Liver (tissue), 9 donors: ENCODE measurements around the gene APPBP2. TPM values are rescaled to one million over a fixed set of nuclear protein-coding genes. Genes with fewer than 3 reads are reported as not detected.

ENCODE experiments used
- DNase-seq: peaks from one replicate; pipeline ENCODE4 v3.0.0-alpha.2; 2017; ENCODE audit warnings: low spot score
- H3K27ac ChIP-seq, 2 donors: one replicate each; pipeline ENCODE4 v1.7.0; 2013; ENCODE audit warnings: inconsistent platforms in 2 of 2, low read length in 2 of 2, control low read depth in 1 of 2, low read depth in 1 of 2, mild to moderate bottlenecking in 1 of 2
- H3K27me3 ChIP-seq, 4 donors: one replicate each; pipeline versions ENCODE4 v1.6.1 to v1.7.0; 2013; ENCODE audit warnings: low read length in 3 of 4, inconsistent platforms in 1 of 4, mild to moderate bottlenecking in 1 of 4, moderate library complexity in 1 of 4; ENCODE audit not compliant: control insufficient read depth in 4 of 4, insufficient read depth in 4 of 4
- H3K36me3 ChIP-seq, 4 donors: one replicate each; pipeline versions ENCODE4 v1.6.1 to v1.7.0; 2013; ENCODE audit warnings: low read length in 3 of 4, mild to moderate bottlenecking in 3 of 4, low read depth in 1 of 4, moderate library complexity in 1 of 4; ENCODE audit not compliant: control insufficient read depth in 4 of 4, insufficient read depth in 3 of 4
- H3K4me1 ChIP-seq, 4 donors: one replicate each; pipeline versions ENCODE4 v1.6.1 to v1.7.0; 2013; ENCODE audit warnings: low read length in 3 of 4, mild to moderate bottlenecking in 3 of 4, moderate library complexity in 1 of 4; ENCODE audit not compliant: control insufficient read depth in 4 of 4, insufficient read depth in 4 of 4
- H3K4me3 ChIP-seq, 3 donors: one replicate each; pipeline versions ENCODE4 v1.6.1 to v1.7.0; 2013; ENCODE audit warnings: low read length in 3 of 3, control low read depth in 1 of 3, low read depth in 1 of 3, mild to moderate bottlenecking in 1 of 3
- H3K9ac ChIP-seq, 2 donors: one replicate each; pipeline ENCODE4 v1.7.0; 2013; ENCODE audit warnings: low read length in 2 of 2, mild to moderate bottlenecking in 2 of 2, moderate library complexity in 2 of 2, control low read depth in 1 of 2, low read depth in 1 of 2
- H3K9me3 ChIP-seq, 4 donors: one replicate each; pipeline versions ENCODE4 v1.6.1 to v1.7.0; 2013; ENCODE audit warnings: low read length in 3 of 4; ENCODE audit not compliant: control insufficient read depth in 4 of 4
- CTCF ChIP-seq: fragments of 150-350 bp; IDR thresholded peaks from 2 replicates; pipeline ENCODE4 v1.5.1; 2017; ENCODE audit warnings: improper control_type of control experiment, low read depth, low read length; ENCODE audit not compliant: missing input control
- EGR1 ChIP-seq, 2 donors: IDR thresholded peaks; 2 replicates each; pipeline ENCODE4 v1.6.1; 2016 to 2018; ENCODE audit warnings: antibody characterized with exemption in 2 of 2, low read depth in 2 of 2
- FOXA1 ChIP-seq: IDR thresholded peaks from 2 replicates; pipeline ENCODE4 v1.6.1; 2016; ENCODE audit warnings: antibody characterized with exemption
- FOXA2 ChIP-seq: IDR thresholded peaks from 2 replicates; pipeline ENCODE4 v1.6.1; 2016; ENCODE audit warnings: antibody characterized with exemption
- GABPA ChIP-seq, 2 donors: IDR thresholded peaks in 1 of 2; conservative IDR thresholded peaks in 1 of 2; 2 replicates each; pipeline ENCODE4 v1.6.1; 2016; ENCODE audit warnings: antibody characterized with exemption in 2 of 2, mild to moderate bottlenecking in 1 of 2, moderate library complexity in 1 of 2
- HNF4A ChIP-seq, 2 donors: conservative IDR thresholded peaks; 2 replicates each; pipeline ENCODE4 v1.6.1; 2016; ENCODE audit warnings: antibody characterized with exemption in 2 of 2, mild to moderate bottlenecking in 2 of 2
- HNF4G ChIP-seq: IDR thresholded peaks from 2 replicates; pipeline ENCODE4 v1.6.1; 2016; ENCODE audit warnings: antibody characterized with exemption
- JUND ChIP-seq, 2 donors: IDR thresholded peaks; 2 replicates each; pipeline ENCODE4 v1.6.1; 2016; ENCODE audit warnings: antibody characterized with exemption in 2 of 2
- MAX ChIP-seq: IDR thresholded peaks from 2 replicates; pipeline ENCODE4 v1.6.1; 2016; ENCODE audit warnings: antibody characterized with exemption
- NR2F2 ChIP-seq: IDR thresholded peaks from 2 replicates; pipeline ENCODE4 v1.6.1; 2016; ENCODE audit warnings: antibody characterized with exemption
- RAD21 ChIP-seq, 2 donors: IDR thresholded peaks; 2 replicates each; pipeline ENCODE4 v1.6.1; 2016; ENCODE audit warnings: antibody characterized with exemption in 2 of 2, mild to moderate bottlenecking in 2 of 2
- REST ChIP-seq: IDR thresholded peaks from 2 replicates; pipeline ENCODE4 v1.6.1; 2016; ENCODE audit warnings: antibody characterized with exemption, mild to moderate bottlenecking
- RXRA ChIP-seq, 2 donors: IDR thresholded peaks; 2 replicates each; pipeline ENCODE4 v1.6.1; 2017 to 2018; ENCODE audit warnings: antibody characterized with exemption in 2 of 2, mild to moderate bottlenecking in 1 of 2
- SP1 ChIP-seq: IDR thresholded peaks from 2 replicates; pipeline ENCODE4 v1.6.1; 2018; ENCODE audit warnings: antibody characterized with exemption, mild to moderate bottlenecking
- TAF1 ChIP-seq: conservative IDR thresholded peaks from 2 replicates; pipeline ENCODE4 v1.6.1; 2016; ENCODE audit warnings: antibody characterized with exemption, mild to moderate bottlenecking
- YY1 ChIP-seq: IDR thresholded peaks from 2 replicates; pipeline ENCODE4 v1.6.1; 2016; ENCODE audit warnings: antibody characterized with exemption, mild to moderate bottlenecking
- ZBTB33 ChIP-seq: IDR thresholded peaks from 2 replicates; pipeline ENCODE4 v1.6.1; 2016; ENCODE audit warnings: antibody characterized with exemption
- WGBS: extraction: QIAGEN DNeasy Blood & Tissue Kit; methylation state at CpG from one replicate; pipeline ENCODE4 v1.1.7; 2013; 5-methylcytosine and 5-hydroxymethylcytosine counted together
- polyA plus RNA-seq, 2 donors: library from polyadenylated mRNA; stranded (reverse) in 1 of 2; unstranded in 1 of 2; fragments of 200-250 nt in 1 of 2; fragments of >200 nt in 1 of 2; fragmentation: Nextera tagmentation in 1 of 2; extraction: Ambion mirVana in 1 of 2; gene quantifications; one replicate each; pipeline versions ENCODE4 v1.2.1 to v1.2.3, GENCODE V29; 2013 to 2015
- total RNA-seq, 2 donors: library from RNA; depleted of rRNA; stranded (reverse); fragments of >200 nt; gene quantifications; one replicate each; pipeline ENCODE4 v1.2.3, GENCODE V29; 2014
- donor health status: healthy.
- donor health status: healthy.
- donor health status: healthy.
- donor health status: healthy.
- donor health status: healthy.

Gene APPBP2
- total and polyA plus RNA-seq, 4 donors = 4.6 to 17.3 (median 9.2) TPM

GRCh38 chr17:60514053-60514452, 12.0 kb downstream of the APPBP2 start (continued):
- TF ChIP-seq ZBTB33 = no peak
- TF ChIP-seq NR2F2 = no peak
- TF ChIP-seq TAF1 = no peak
- no peak for TF ChIP-seq RAD21 (IDR thresholded peaks at IDR 0.05)
- TF ChIP-seq JUND (IDR thresholded peaks at IDR 0.05) = no peak
- no peak for TF ChIP-seq FOXA1
- no peak for TF ChIP-seq HNF4G
- TF ChIP-seq HNF4A (conservative IDR thresholded peaks at IDR 0.05) = no peak
- TF ChIP-seq YY1 = no peak
- TF ChIP-seq RXRA (IDR thresholded peaks at IDR 0.05) = no peak

- Histone ChIP-seq H3K27ac (no peak overlapping the region), H3K9me3 (no peaks in the 10 kb centered on the region), H3K4me1 (no peaks in the 10 kb centered on the region), H3K9ac (no peak overlapping the region), H3K27me3 (no peaks in the 10 kb centered on the region), H3K36me3 (peaks cover 0 to 2% (median 0%) of the 10 kb centered on the region in 4 donors), H3K4me3 (no peak overlapping the region)
- no peak for TF ChIP-seq YY1
- TF ChIP-seq SP1 = no peak
- TF ChIP-seq CTCF = no peak
- TF ChIP-seq GABPA (IDR thresholded peaks at IDR 0.05 in 1 of 2, conservative IDR thresholded peaks at IDR 0.05 in 1 of 2) = no peak
- TF ChIP-seq EGR1 (IDR thresholded peaks at IDR 0.05; ENCODE audit: low read depth in 2 of 2) = no peak
- no peak for TF ChIP-seq FOXA1
- no peak for TF ChIP-seq RAD21 (IDR thresholded peaks at IDR 0.05)
- TF ChIP-seq RXRA (IDR thresholded peaks at IDR 0.05) = no peak
- TF ChIP-seq REST = no peak
- no peak for TF ChIP-seq HNF4G
- no peak for TF ChIP-seq HNF4A (conservative IDR thresholded peaks at IDR 0.05)
- no peak for TF ChIP-seq MAX
- no peak for TF ChIP-seq FOXA2
- TF ChIP-seq ZBTB33 = no peak
- TF ChIP-seq NR2F2 = no peak
- 98% methylated on average over 11 of the region's 11 CpGs for WGBS
- no peak for DNase-seq
These were observed 13.0 kb downstream of the APPBP2 start for GRCh38 chr17:60513014-60513413.
